CD4-positive, alpha-beta memory T cell (primary cell): Measurements from ENCODE around the gene LONP2. TPM values are rescaled to one million over a fixed set of nuclear protein-coding genes. Genes with fewer than 3 reads are reported as not detected.
"Not testable (repeated sequence)": the region's sequence is repeated elsewhere in the genome, so short reads cannot be mapped to it uniquely, and the experiment has no call there.

Experiments used
- CTCF ChIA-PET: fragments of 350-600 bp; sonication (Branson Sonifier 250); formaldehyde crosslinking; loops from one replicate; lab custom pipeline; 2021; ENCODE audit warnings: inconsistent platforms; ENCODE audit not compliant: partially characterized antibody; lab: Charles Lee
- POLR2A ChIA-PET: fragments of 350-600 bp; sonication (Branson Sonifier 250); formaldehyde crosslinking; loops from one replicate; lab custom pipeline; 2021; ENCODE audit not compliant: partially characterized antibody; lab: Charles Lee
- DNase-seq, 5 donors: peaks; one replicate each; pipeline versions ENCODE4 v3.0.0 to v3.0.0-alpha.2; 2020 to 2022; ENCODE audit warnings: mixed read lengths in 1 of 5
- H3K27ac ChIP-seq: one replicate; pipeline ENCODE4 v1.7.0; 2013; ENCODE audit warnings: low read depth, low read length
- H3K27me3 ChIP-seq: 2 replicates; pipeline ENCODE4 v1.7.0; 2013; ENCODE audit warnings: mild to moderate bottlenecking, low read length, moderate library complexity; ENCODE audit not compliant: insufficient read depth
- H3K36me3 ChIP-seq: 2 replicates; pipeline ENCODE4 v1.7.0; 2013; ENCODE audit warnings: mild to moderate bottlenecking, low read length, moderate library complexity; ENCODE audit not compliant: insufficient read depth
- H3K4me1 ChIP-seq: 2 replicates; pipeline ENCODE4 v1.7.0; 2013; ENCODE audit warnings: mild to moderate bottlenecking, low read length, moderate library complexity; ENCODE audit not compliant: insufficient read depth
- H3K4me3 ChIP-seq, 2 donors: one replicate each; pipeline ENCODE4 v1.7.0; 2013; ENCODE audit warnings: low read length in 2 of 2, mild to moderate bottlenecking in 1 of 2
- H3K9me3 ChIP-seq, 2 donors: one replicate each; pipeline ENCODE4 v1.7.0; 2013; ENCODE audit warnings: low read length in 2 of 2, control low read depth in 1 of 2; ENCODE audit not compliant: control insufficient read depth in 1 of 2
- H3K27ac Mint-ChIP-seq, 7 donors: one replicate each; pipeline ENCODE4 v1.8.0; 2020 to 2021; ENCODE audit warnings: mixed read lengths in 7 of 7, mild to moderate bottlenecking in 6 of 7, inconsistent platforms in 3 of 7, moderate library complexity in 3 of 7
- H3K27me3 Mint-ChIP-seq, 2 donors: one replicate each; pipeline ENCODE4 v1.8.0; 2020 to 2021; ENCODE audit warnings: mixed read lengths in 2 of 2
- H3K36me3 Mint-ChIP-seq, 2 donors: one replicate each; pipeline ENCODE4 v1.8.0; 2020 to 2021; ENCODE audit warnings: mixed read lengths in 2 of 2, inconsistent platforms in 1 of 2, mild to moderate bottlenecking in 1 of 2
- H3K4me1 Mint-ChIP-seq, 4 donors: one replicate each; pipeline ENCODE4 v1.8.0; 2020 to 2021; ENCODE audit warnings: mixed read lengths in 4 of 4, mild to moderate bottlenecking in 1 of 4
- H3K4me3 Mint-ChIP-seq, 8 donors: one replicate each; pipeline ENCODE4 v1.8.0; 2020 to 2021; ENCODE audit warnings: mixed read lengths in 8 of 8, mild to moderate bottlenecking in 7 of 8, moderate library complexity in 6 of 8, inconsistent platforms in 3 of 8
- H3K9me3 Mint-ChIP-seq, 8 donors: one replicate each; pipeline ENCODE4 v1.8.0; 2020 to 2021; ENCODE audit warnings: mixed read lengths in 8 of 8, mild to moderate bottlenecking in 5 of 8, inconsistent platforms in 3 of 8, moderate library complexity in 1 of 8
- intact Hi-C: fragments of 100-400 bp; cut with micrococcal nuclease; formaldehyde crosslinking; loops from one replicate; pipeline ENCODE4 v1.15.1; 2023
- polyA plus RNA-seq, 2 donors: library from polyadenylated mRNA; unstranded; fragments of 300-500 nt; fragmentation: Illumina TruSeq; gene quantifications; one replicate each; pipeline ENCODE4 v1.2.3, GENCODE V29; 2021
- total RNA-seq, 2 experiments: library from RNA; stranded (reverse); gene quantifications; one replicate each; pipeline ENCODE4 v1.2.3, GENCODE V29; 2021

The LONP2 gene
- total and polyA plus RNA-seq, 4 experiments from 2014 or later, result 33.4 to 101 (median 69.9) TPM

- Mint-ChIP-seq H3K36me3 (peaks cover 0 to 1% of the 10 kb centered on the region in 2 donors), H3K27ac (no peak overlapping the region), H3K4me3 (no peak overlapping the region), H3K27me3 (no peaks in the 10 kb centered on the region), H3K4me1 (peaks cover 11 to 22% (median 15%) of the 10 kb centered on the region in 4 donors), H3K9me3 (no peaks in the 10 kb centered on the region)
- no peak for DNase-seq
- no peaks in the 10 kb centered on the region for H3K27me3 ChIP-seq
- H3K4me3 ChIP-seq, result no peak overlapping the region
- intact Hi-C loops, result no loop called here
- H3K4me1 ChIP-seq, result peaks cover 14% of the 10 kb centered on the region
- no peaks in the 10 kb centered on the region for H3K9me3 ChIP-seq
- no peak overlapping the region for H3K27ac ChIP-seq
- POLR2A ChIA-PET, result interaction anchor here (0.8 to 6.4 kb wide), 3 partner anchors 13 to 252 kb away, joined by 3 to 82 read pairs (median 3); partner anchors contain the start of gene SIAH1
- H3K36me3 ChIP-seq, result no peaks in the 10 kb centered on the region
- CTCF ChIA-PET, result interaction anchor here (1.0 kb wide), 1 partner anchor 17 kb away, joined by 4 read pairs; no protein-coding TSS in a partner anchor
Observed at GRCh38 chr16:48371393-48371780, 127.3 kb downstream of the LONP2 start.

- intact Hi-C loops, result no loop called here
- Histone ChIP-seq H3K36me3 (no peaks in the 10 kb centered on the region), H3K4me3 (no peak overlapping the region), H3K9me3 (no peaks in the 10 kb centered on the region), H3K27ac (no peak overlapping the region), H3K27me3 (no peaks in the 10 kb centered on the region), H3K4me1 (peaks cover under 1% of the 10 kb centered on the region)
- Mint-ChIP-seq H3K27ac (no peak overlapping the region), H3K36me3 (no peaks in the 10 kb centered on the region), H3K27me3 (no peaks in the 10 kb centered on the region), H3K4me1 (peaks cover 4 to 10% (median 7%) of the 10 kb centered on the region in 4 donors), H3K9me3 (no peaks in the 10 kb centered on the region), H3K4me3 (no peak overlapping the region)
- POLR2A ChIA-PET, result no interaction called here
- CTCF ChIA-PET, result interaction anchor here (1.6 kb wide), 1 partner anchor 18 kb away, joined by 8 read pairs; no protein-coding TSS in a partner anchor
- DNase-seq, result no peak
Observed at GRCh38 chr16:48372744-48373143, 128.6 kb downstream of the LONP2 start.

GRCh38 chr16:48373258-48374029, 129.3 kb downstream of the LONP2 start:
- POLR2A ChIA-PET, result interaction anchor here (0.9 kb wide), 1 partner anchor 10 kb away, joined by 3 read pairs; no protein-coding TSS in a partner anchor
- no peaks in the 10 kb centered on the region for H3K9me3 ChIP-seq
- no peaks in the 10 kb centered on the region for H3K36me3 Mint-ChIP-seq
- no peak overlapping the region for H3K27ac Mint-ChIP-seq
- no peak overlapping the region for H3K4me3 Mint-ChIP-seq
- CTCF ChIA-PET, result interaction anchor here (1.6 kb wide), 1 partner anchor 19 kb away, joined by 8 read pairs; no protein-coding TSS in a partner anchor
- DNase-seq, result no peak
- H3K27me3 ChIP-seq, result no peaks in the 10 kb centered on the region
- intact Hi-C loops, result no loop called here
- peaks cover 9 to 16% (median 10%) of the 10 kb centered on the region in 4 donors for H3K4me1 Mint-ChIP-seq
- H3K4me1 ChIP-seq, result peaks cover 1% of the 10 kb centered on the region
- H3K27ac ChIP-seq, result no peak overlapping the region
- no peak overlapping the region for H3K4me3 ChIP-seq
- no peaks in the 10 kb centered on the region for H3K27me3 Mint-ChIP-seq
- H3K36me3 ChIP-seq, result no peaks in the 10 kb centered on the region
- no peaks in the 10 kb centered on the region for H3K9me3 Mint-ChIP-seq

- Mint-ChIP-seq H3K9me3 (no peaks in the 10 kb centered on the region), H3K27ac (no peak overlapping the region), H3K4me3 (no peak overlapping the region), H3K36me3 (no peaks in the 10 kb centered on the region), H3K27me3 (no peaks in the 10 kb centered on the region), H3K4me1 (peaks cover 17 to 24% (median 18%) of the 10 kb centered on the region in 4 donors)
- CTCF ChIA-PET, result interaction anchor here (1.6 kb wide), 1 partner anchor 20 kb away, joined by 8 read pairs; no protein-coding TSS in a partner anchor
- POLR2A ChIA-PET, result interaction anchor here (1.0 kb wide), 1 partner anchor 11 kb away, joined by 4 read pairs; no protein-coding TSS in a partner anchor
- Histone ChIP-seq H3K27ac (no peak overlapping the region), H3K4me1 (peaks cover 9% of the 10 kb centered on the region), H3K36me3 (no peaks in the 10 kb centered on the region), H3K4me3 (no peak overlapping the region), H3K9me3 (no peaks in the 10 kb centered on the region), H3K27me3 (no peaks in the 10 kb centered on the region)
- no peak for DNase-seq
- intact Hi-C loops, result no loop called here
Observed at GRCh38 chr16:48374255-48374654, 130.2 kb downstream of the LONP2 start.

GRCh38 chr16:48377301-48377700, 133.2 kb downstream of the LONP2 start:
- H3K9me3 Mint-ChIP-seq, H3K36me3 ChIP-seq, H3K27me3 ChIP-seq, DNase-seq, H3K27ac ChIP-seq, H3K27me3 Mint-ChIP-seq, intact Hi-C loops, H3K27ac Mint-ChIP-seq, H3K9me3 ChIP-seq, H3K36me3 Mint-ChIP-seq, H3K4me3 Mint-ChIP-seq, H3K4me3 ChIP-seq: not testable (repeated sequence)
- POLR2A ChIA-PET, result interaction anchor here (1.2 to 1.3 kb wide), 2 partner anchors 8 to 11 kb away, joined by 3 to 5 read pairs; no protein-coding TSS in a partner anchor
- CTCF ChIA-PET, result interaction anchor here (0.6 to 1.9 kb wide), 5 partner anchors 11 to 250 kb away, joined by 3 to 9 read pairs (median 4); no protein-coding TSS in a partner anchor
- peaks cover 21% of the 10 kb centered on the region for H3K4me1 ChIP-seq
- H3K4me1 Mint-ChIP-seq, result peaks cover 26 to 38% (median 28%) of the 10 kb centered on the region in 4 donors

GRCh38 chr16:48378276-48378675, 134.2 kb downstream of the LONP2 start:
- Histone ChIP-seq H3K36me3 (no peaks in the 10 kb centered on the region), H3K9me3 (no peaks in the 10 kb centered on the region), H3K27ac (no peak overlapping the region), H3K27me3 (no peaks in the 10 kb centered on the region), H3K4me3 (no peak overlapping the region), H3K4me1 (peaks cover 25% of the 10 kb centered on the region)
- no peaks in the 10 kb centered on the region for H3K27me3 Mint-ChIP-seq
- CTCF ChIA-PET, result interaction anchor here (1.2 kb wide), 1 partner anchor 252 kb away, joined by 3 read pairs; no protein-coding TSS in a partner anchor
- no peak overlapping the region for H3K4me3 Mint-ChIP-seq
- no peaks in the 10 kb centered on the region for H3K9me3 Mint-ChIP-seq
- no peaks in the 10 kb centered on the region for H3K36me3 Mint-ChIP-seq
- POLR2A ChIA-PET, result interaction anchor here (0.9 to 1.2 kb wide), 2 partner anchors 12 kb away, joined by 3 to 5 read pairs; no protein-coding TSS in a partner anchor
- peak overlapping the region in 3 of 7 donors; percentile 4 to 38 (median 16) for H3K27ac Mint-ChIP-seq
- intact Hi-C loops, result no loop called here
- peaks cover 28 to 43% (median 31%) of the 10 kb centered on the region in 4 donors for H3K4me1 Mint-ChIP-seq
- DNase-seq, result no peak

- CTCF ChIA-PET, result interaction anchor here (1.2 kb wide), 1 partner anchor 252 kb away, joined by 3 read pairs; no protein-coding TSS in a partner anchor
- Histone ChIP-seq H3K27ac (no peak overlapping the region), H3K36me3 (no peaks in the 10 kb centered on the region), H3K27me3 (no peaks in the 10 kb centered on the region), H3K9me3 (no peaks in the 10 kb centered on the region), H3K4me1 (peaks cover 31% of the 10 kb centered on the region), H3K4me3 (no peak overlapping the region)
- peaks cover 0 to 3% of the 10 kb centered on the region in 2 donors for H3K36me3 Mint-ChIP-seq
- no peaks in the 10 kb centered on the region for H3K9me3 Mint-ChIP-seq
- H3K27ac Mint-ChIP-seq, result peak overlapping the region in 3 of 7 donors; percentile 4 to 38 (median 16)
- H3K4me3 Mint-ChIP-seq, result peak overlapping the region in 1 of 8 donors; percentile 20
- no peak for DNase-seq
- H3K4me1 Mint-ChIP-seq, result peaks cover 34 to 49% (median 36%) of the 10 kb centered on the region in 4 donors
- no peaks in the 10 kb centered on the region for H3K27me3 Mint-ChIP-seq
- POLR2A ChIA-PET, result interaction anchor here (0.9 kb wide), 1 partner anchor 12 kb away, joined by 3 read pairs; no protein-coding TSS in a partner anchor
- intact Hi-C loops, result no loop called here
Observed at GRCh38 chr16:48378836-48379235, 134.7 kb downstream of the LONP2 start.
